Measurements from ENCODE around the gene LHX8. TPM values are rescaled to one million over a fixed set of nuclear protein-coding genes. Genes with fewer than 3 reads are reported as not detected.

Gene LHX8
- total and polyA plus RNA-seq, 2 donors (not counting 3 experiments of a cell fraction or from before 2014, with no cell fraction given), result not detected

DNA sequence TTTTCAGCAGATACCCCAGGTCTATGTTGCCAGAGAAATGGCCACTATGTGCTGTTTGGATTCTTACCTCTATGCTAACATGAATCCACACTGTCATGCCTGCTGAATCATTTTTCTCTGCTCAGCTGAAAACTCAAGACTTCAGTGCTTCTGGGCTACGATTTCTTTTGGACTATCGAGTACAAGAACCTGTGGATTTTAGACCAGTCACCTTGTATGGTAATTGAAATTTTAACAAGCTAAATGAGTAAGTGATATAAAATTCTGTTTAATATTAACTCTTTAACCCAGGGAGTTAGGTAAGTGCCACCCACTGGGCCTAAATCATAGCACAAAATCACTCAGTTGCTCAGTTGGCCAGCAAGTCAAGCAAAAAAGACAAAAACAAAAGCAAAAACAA is 35.8 kb downstream of the LHX8 start:
- Histone ChIP-seq H3K4me1 (ENCODE audit: control insufficient read depth, extremely low read depth, insufficient read depth, low read length) (no peaks in the 10 kb centered on the region), H3K36me3 (ENCODE audit: control insufficient read depth in 2 of 2, extremely low read depth in 1 of 2, insufficient read depth in 2 of 2, low read length in 2 of 2) (no peaks in the 10 kb centered on the region), H3K27me3 (ENCODE audit: control insufficient read depth in 2 of 2, insufficient read depth in 2 of 2, low read length in 2 of 2) (no peaks in the 10 kb centered on the region), H3K79me2 (ENCODE audit: control insufficient read depth, insufficient read depth, low read length) (no peaks in the 10 kb centered on the region), H4K20me1 (replicated peaks; ENCODE audit: control insufficient read depth, extremely low read depth, insufficient read depth, low read length) (no peaks in the 10 kb centered on the region), H3K4me3 (replicated peaks in 1 of 3; ENCODE audit: insufficient read depth in 1 of 3, low read depth in 1 of 3, low read length in 3 of 3) (no peak overlapping the region), H3K4me2 (ENCODE audit: insufficient read depth, low read length) (no peak overlapping the region), H2AFZ (ENCODE audit: low read depth, low read length) (no peak overlapping the region), H3K27ac (ENCODE audit: insufficient read depth, low read depth, low read length) (no peak overlapping the region), H3K9me3 (replicated peaks; ENCODE audit: control insufficient read depth, insufficient read depth, low read length) (no peaks in the 10 kb centered on the region), H3K9me1 (replicated peaks; ENCODE audit: control insufficient read depth, extremely low read depth, insufficient read depth, low read length) (no peaks in the 10 kb centered on the region), H3K9ac (replicated peaks; ENCODE audit: extremely low read depth, insufficient read depth, low read length) (no peak overlapping the region)
- DNase-seq (ENCODE audit: low read depth, low spot score) (no peak), FAIRE-seq (no peak)
- intact Hi-C loops (cut with micrococcal nuclease) (no loop called here), dilution Hi-C loops (cut with MboI; ENCODE audit: extremely low pct_ligation_motif_present, low sequenced_read_pairs) (no loop called here)
- TF ChIP-seq POLR2A (IDR thresholded peaks at IDR 0.05; ENCODE audit: low read depth, low read length) (no peak), EZH2 (IDR thresholded peaks at IDR 0.05; ENCODE audit: borderline replicate concordance, low read depth, low read length, severe bottlenecking) (no peak), GATA2 (IDR thresholded peaks at IDR 0.05; ENCODE audit: insufficient read depth, insufficient read length, low read depth, low read length) (no peak), POLR2AphosphoS5 (IDR thresholded peaks at IDR 0.05; ENCODE audit: insufficient read depth, low read depth, low read length) (no peak), JUN (IDR thresholded peaks at IDR 0.05; ENCODE audit: borderline replicate concordance, insufficient read depth, insufficient read length, low read depth) (no peak), MYC (IDR thresholded peaks at IDR 0.05; ENCODE audit: low read depth, low read length) (no peak), FOS (IDR thresholded peaks at IDR 0.05; ENCODE audit: borderline replicate concordance, insufficient read depth, low read length) (no peak)
- TF ChIP-seq, protein P1, sequence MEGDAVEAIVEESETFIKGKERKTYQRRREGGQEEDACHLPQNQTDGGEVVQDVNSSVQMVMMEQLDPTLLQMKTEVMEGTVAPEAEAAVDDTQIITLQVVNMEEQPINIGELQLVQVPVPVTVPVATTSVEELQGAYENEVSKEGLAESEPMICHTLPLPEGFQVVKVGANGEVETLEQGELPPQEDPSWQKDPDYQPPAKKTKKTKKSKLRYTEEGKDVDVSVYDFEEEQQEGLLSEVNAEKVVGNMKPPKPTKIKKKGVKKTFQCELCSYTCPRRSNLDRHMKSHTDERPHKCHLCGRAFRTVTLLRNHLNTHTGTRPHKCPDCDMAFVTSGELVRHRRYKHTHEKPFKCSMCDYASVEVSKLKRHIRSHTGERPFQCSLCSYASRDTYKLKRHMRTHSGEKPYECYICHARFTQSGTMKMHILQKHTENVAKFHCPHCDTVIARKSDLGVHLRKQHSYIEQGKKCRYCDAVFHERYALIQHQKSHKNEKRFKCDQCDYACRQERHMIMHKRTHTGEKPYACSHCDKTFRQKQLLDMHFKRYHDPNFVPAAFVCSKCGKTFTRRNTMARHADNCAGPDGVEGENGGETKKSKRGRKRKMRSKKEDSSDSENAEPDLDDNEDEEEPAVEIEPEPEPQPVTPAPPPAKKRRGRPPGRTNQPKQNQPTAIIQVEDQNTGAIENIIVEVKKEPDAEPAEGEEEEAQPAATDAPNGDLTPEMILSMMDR (IDR thresholded peaks at IDR 0.05; ENCODE audit: extremely low read depth in 1 of 2, insufficient read depth in 1 of 2, low read depth in 1 of 2, low read length in 2 of 2), result no peak
- TF ChIP-seq, protein P2, sequence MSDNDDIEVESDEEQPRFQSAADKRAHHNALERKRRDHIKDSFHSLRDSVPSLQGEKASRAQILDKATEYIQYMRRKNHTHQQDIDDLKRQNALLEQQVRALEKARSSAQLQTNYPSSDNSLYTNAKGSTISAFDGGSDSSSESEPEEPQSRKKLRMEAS (IDR thresholded peaks at IDR 0.05; ENCODE audit: insufficient read depth, insufficient read length), result no peak
- BruUV-seq (replicated peaks), result no TSS peak
- CTCF ChIA-PET, result interaction anchor here (1.4 kb wide), 1 partner anchor 398 kb away, joined by 4 read pairs; no protein-coding TSS in a partner anchor
- POLR2A ChIA-PET, result no interaction called here
